B cell (primary cell): ENCODE data around the gene UBAC2. TPM values are rescaled to one million over a fixed set of nuclear protein-coding genes. Genes with fewer than 3 reads are reported as not detected.

ENCODE experiments used
- ATAC-seq: fragments of 200-7000 bp; cut with Tn5 transposase; one replicate; pipeline ENCODE4 v1.10.0; 2021; ENCODE audit warnings: low read depth, mild to moderate bottlenecking, moderate number of reproducible peaks, moderate library complexity
- CTCF ChIA-PET: fragments of 350-600 bp; sonication (Branson Sonifier 250); formaldehyde crosslinking; loops from one replicate; lab custom pipeline; 2021; ENCODE audit warnings: antibody characterized with exemption, inconsistent platforms; lab: Charles Lee
- POLR2A ChIA-PET: fragments of 350-600 bp; sonication (Branson Sonifier 250); formaldehyde crosslinking; loops from one replicate; lab custom pipeline; 2021; ENCODE audit warnings: antibody characterized with exemption; lab: Charles Lee
- DNase-seq: peaks from one replicate; pipeline ENCODE4 v3.0.0; 2013
- H2AFZ ChIP-seq: 2 replicates; pipeline ENCODE4 v1.6.1; 2012; ENCODE audit warnings: mild to moderate bottlenecking, low read depth, low read length; ENCODE audit not compliant: insufficient read depth, poor library complexity, severe bottlenecking
- H3K27ac ChIP-seq, 2 donors: 1 replicate in 1 of 2; 2 replicates in 1 of 2; pipeline ENCODE4 v1.5.1; 2012 to 2013; ENCODE audit warnings: low read length in 2 of 2, mild to moderate bottlenecking in 2 of 2, moderate library complexity in 1 of 2
- H3K27me3 ChIP-seq, 4 experiments: fragments of 200-600 bp in 1 of 4; sonication (generic) in 1 of 4; replicated peaks in 1 of 4; 1 replicate in 2 of 4; 2 replicates in 2 of 4; pipeline versions ENCODE4 v1.6.1 to v1.7.0; 2013 to 2016; ENCODE audit warnings: low read length in 3 of 4, mild to moderate bottlenecking in 2 of 4, mixed read lengths in 1 of 4, moderate library complexity in 1 of 4; ENCODE audit not compliant: insufficient read depth in 4 of 4, control insufficient read depth in 3 of 4; ENCODE audit errors: control extremely low read depth in 1 of 4
- H3K36me3 ChIP-seq, 2 experiments: replicated peaks in 1 of 2; 1 replicate in 1 of 2; 2 replicates in 1 of 2; pipeline versions ENCODE4 v1.6.1 to v1.7.1; 2013; ENCODE audit warnings: low read length in 1 of 2; ENCODE audit not compliant: insufficient read depth in 2 of 2, control insufficient read depth in 1 of 2; ENCODE audit errors: control extremely low read depth in 1 of 2, extremely low read depth in 1 of 2
- H3K4me1 ChIP-seq, 2 donors: fragments of 200-600 bp in 1 of 2; sonication (generic) in 1 of 2; 1 replicate in 1 of 2; 2 replicates in 1 of 2; pipeline versions ENCODE4 v1.5.1 to v1.6.1; 2013 to 2017; ENCODE audit warnings: low read length in 2 of 2; ENCODE audit not compliant: control insufficient read depth in 2 of 2, insufficient read depth in 2 of 2
- H3K4me2 ChIP-seq: replicated peaks from 2 replicates; pipeline ENCODE3; 2012; ENCODE audit warnings: mild to moderate bottlenecking, low read depth, low read length; ENCODE audit not compliant: poor library complexity, severe bottlenecking
- H3K4me3 ChIP-seq, 5 experiments: fragments of 200-600 bp in 1 of 5; sonication (generic) in 1 of 5; 1 replicate in 3 of 5; 2 replicates in 2 of 5; pipeline versions ENCODE4 v1.5.1 to v1.7.0; 2011 to 2016; ENCODE audit warnings: low read length in 4 of 5, mild to moderate bottlenecking in 4 of 5, low read depth in 2 of 5, control low read depth in 1 of 5, moderate library complexity in 1 of 5; ENCODE audit not compliant: insufficient read depth in 1 of 5; ENCODE audit errors: control extremely low read depth in 1 of 5, extremely low read depth in 1 of 5
- H3K79me2 ChIP-seq: fragments of 200-600 bp; sonication (generic); one replicate; pipeline ENCODE4 v1.6.0; 2016; ENCODE audit warnings: low read length; ENCODE audit not compliant: control insufficient read depth, insufficient read depth
- H3K9ac ChIP-seq: fragments of 200-600 bp; sonication (generic); 2 replicates; pipeline ENCODE4 v1.6.1; 2017; ENCODE audit warnings: mild to moderate bottlenecking, low read length, moderate library complexity
- H3K9me3 ChIP-seq, 3 donors: one replicate each; pipeline versions ENCODE4 v1.6.1 to v1.7.1; 2013; ENCODE audit warnings: low read length in 2 of 3; ENCODE audit not compliant: control insufficient read depth in 2 of 3, insufficient read depth in 1 of 3; ENCODE audit errors: control extremely low read depth in 1 of 3
- H4K20me1 ChIP-seq: 2 replicates; pipeline ENCODE4 v1.6.0; 2012; ENCODE audit warnings: mild to moderate bottlenecking, low read length; ENCODE audit not compliant: insufficient read depth, control insufficient read depth, poor library complexity, severe bottlenecking
- H3K27ac Mint-ChIP-seq: one replicate; pipeline ENCODE4 v1.8.0; 2021; ENCODE audit warnings: mixed read lengths
- H3K27me3 Mint-ChIP-seq: one replicate; pipeline ENCODE4 v1.8.0; 2021; ENCODE audit warnings: mixed read lengths
- H3K4me1 Mint-ChIP-seq: one replicate; pipeline ENCODE4 v1.8.0; 2021; ENCODE audit warnings: mixed read lengths
- H3K4me3 Mint-ChIP-seq: one replicate; pipeline ENCODE4 v1.8.0; 2021; ENCODE audit warnings: mixed read lengths
- H3K9me3 Mint-ChIP-seq: one replicate; pipeline ENCODE4 v1.8.0; 2022; ENCODE audit warnings: mixed read lengths; ENCODE audit not compliant: insufficient read depth
- EZH2 ChIP-seq: IDR thresholded peaks from 2 replicates; pipeline ENCODE4 v1.6.1; 2012; ENCODE audit warnings: borderline replicate concordance, low read depth, mild to moderate bottlenecking, moderate library complexity, low read length; ENCODE audit not compliant: insufficient read depth, poor library complexity, severe bottlenecking
- WGBS: methylation state at CpG from one replicate; pipeline ENCODE4 v1.1.5; 2013; ENCODE audit warnings: missing lambda C conversion rate; ENCODE audit not compliant: insufficient coverage; 5-methylcytosine and 5-hydroxymethylcytosine counted together
- intact Hi-C: fragments of 100-400 bp; cut with micrococcal nuclease; formaldehyde crosslinking; loops from one replicate; pipeline ENCODE4 v1.10.0; 2022
- polyA plus RNA-seq: library from polyadenylated mRNA; depleted of rRNA; stranded (reverse); fragments of >200 nt; gene quantifications from 2 replicates; pipeline ENCODE4 v1.2.3, GENCODE V29; 2012
- total RNA-seq, 2 donors: library from RNA; stranded (reverse); fragments of 120-200 nt in 1 of 2; gene quantifications; 1 replicate in 1 of 2; 2 replicates in 1 of 2; pipeline versions ENCODE4 v1.2.3 to v1.2.4, GENCODE V29; 2013 to 2022
- TF ChIP-seq, protein P1 (sequence below): fragments of 200-600 bp; IDR thresholded peaks from one replicate; pipeline ENCODE4 v1.8.0; 2022; ENCODE audit warnings: antibody characterized with exemption, mild to moderate bottlenecking

The UBAC2 gene
- total and polyA plus RNA-seq, 2 donors (not counting 1 experiment from before 2014, with no cell fraction given), result 56.3 to 60.8 TPM

GRCh38 chr13:99367106-99367616 lies 166.5 kb downstream of the UBAC2 start:
- CTCF ChIA-PET, result interaction anchor here (0.7 to 3.7 kb wide), 9 partner anchors 8 to 98 kb away, joined by 3 to 19 read pairs (median 6); no protein-coding TSS in a partner anchor
- peaks cover 77% of the 10 kb centered on the region for H3K4me1 Mint-ChIP-seq
- peaks cover 3% of the 10 kb centered on the region for H3K9me3 Mint-ChIP-seq
- H4K20me1 ChIP-seq, result no peaks in the 10 kb centered on the region
- no CpG with 5 or more reads among the region's 7 CpGs for WGBS
- no peak overlapping the region for H3K9ac ChIP-seq
- POLR2A ChIA-PET, result interaction anchor here (0.5 to 1.6 kb wide), 3 partner anchors 8 to 9 kb away, joined by 4 to 5 read pairs (median 5); no protein-coding TSS in a partner anchor
- H3K4me3 Mint-ChIP-seq, result peak overlapping the region; percentile 48
- H3K27me3 ChIP-seq, result no peaks in the 10 kb centered on the region
- H3K27ac ChIP-seq, result peak overlapping the region in 1 of 2 donors; percentile 29
- H3K79me2 ChIP-seq, result peaks cover 42% of the 10 kb centered on the region
- H3K4me3 ChIP-seq, result no peak overlapping the region
- H3K9me3 ChIP-seq, result no peaks in the 10 kb centered on the region
- H3K27me3 Mint-ChIP-seq, result no peaks in the 10 kb centered on the region
- DNase-seq (no peak), ATAC-seq (no peak)
- H2AFZ ChIP-seq, result no peak overlapping the region
- H3K4me1 ChIP-seq, result peaks cover 51 to 53% of the 10 kb centered on the region in 2 donors
- intact Hi-C loops, result no loop called here
- no peak for TF ChIP-seq EZH2
- TF ChIP-seq, protein P1, sequence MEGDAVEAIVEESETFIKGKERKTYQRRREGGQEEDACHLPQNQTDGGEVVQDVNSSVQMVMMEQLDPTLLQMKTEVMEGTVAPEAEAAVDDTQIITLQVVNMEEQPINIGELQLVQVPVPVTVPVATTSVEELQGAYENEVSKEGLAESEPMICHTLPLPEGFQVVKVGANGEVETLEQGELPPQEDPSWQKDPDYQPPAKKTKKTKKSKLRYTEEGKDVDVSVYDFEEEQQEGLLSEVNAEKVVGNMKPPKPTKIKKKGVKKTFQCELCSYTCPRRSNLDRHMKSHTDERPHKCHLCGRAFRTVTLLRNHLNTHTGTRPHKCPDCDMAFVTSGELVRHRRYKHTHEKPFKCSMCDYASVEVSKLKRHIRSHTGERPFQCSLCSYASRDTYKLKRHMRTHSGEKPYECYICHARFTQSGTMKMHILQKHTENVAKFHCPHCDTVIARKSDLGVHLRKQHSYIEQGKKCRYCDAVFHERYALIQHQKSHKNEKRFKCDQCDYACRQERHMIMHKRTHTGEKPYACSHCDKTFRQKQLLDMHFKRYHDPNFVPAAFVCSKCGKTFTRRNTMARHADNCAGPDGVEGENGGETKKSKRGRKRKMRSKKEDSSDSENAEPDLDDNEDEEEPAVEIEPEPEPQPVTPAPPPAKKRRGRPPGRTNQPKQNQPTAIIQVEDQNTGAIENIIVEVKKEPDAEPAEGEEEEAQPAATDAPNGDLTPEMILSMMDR, result no peak
- peak overlapping the region; percentile 69 for H3K27ac Mint-ChIP-seq
- H3K4me2 ChIP-seq, result peak overlapping the region; percentile 23
- H3K36me3 ChIP-seq, result peaks cover 5 to 42% of the 10 kb centered on the region in 2 experiments
